ENCODE results near the gene GABRP.

Gene GABRP

DNA sequence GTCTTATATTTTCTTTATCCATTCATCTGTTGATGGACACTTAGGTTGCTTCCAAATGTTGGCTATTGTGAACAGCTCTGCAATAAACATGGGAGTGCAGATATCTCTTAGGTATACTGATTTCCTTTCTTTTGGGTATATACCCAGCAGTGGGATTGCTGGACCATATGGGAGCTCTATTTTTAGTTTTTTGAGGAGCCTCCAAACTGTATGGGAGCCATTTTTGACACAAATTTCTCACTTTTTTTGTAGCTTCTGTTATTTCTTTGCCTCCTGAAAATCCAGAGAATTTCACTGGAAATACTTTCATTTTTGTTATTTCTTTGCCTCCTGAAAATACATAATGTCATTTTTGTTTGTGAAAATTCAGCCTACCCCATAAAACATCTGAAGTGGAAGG is 63.3 kb downstream of the GABRP start:
- Histone ChIP-seq H3K36me3 (ENCODE audit: control insufficient read depth, low read length) (no peaks in the 10 kb centered on the region), H3K9me3 (ENCODE audit: control insufficient read depth, insufficient read depth, low read length) (no peaks in the 10 kb centered on the region), H3K79me2 (ENCODE audit: control insufficient read depth, low read length) (no peaks in the 10 kb centered on the region), H4K20me1 (ENCODE audit: control insufficient read depth, insufficient read depth, low read depth, low read length) (no peaks in the 10 kb centered on the region), H3K9me2 (replicated peaks; ENCODE audit: control insufficient read depth, low read length) (no peaks in the 10 kb centered on the region), H3K27me3 (ENCODE audit: control insufficient read depth, low read length) (no peaks in the 10 kb centered on the region), H3K4me2 (ENCODE audit: low read length) (no peak overlapping the region), H3F3A (ENCODE audit: control insufficient read depth, insufficient read depth) (no peaks in the 10 kb centered on the region), H3K4me3 (ENCODE audit: low read length) (no peak overlapping the region), H3K4me1 (ENCODE audit: control insufficient read depth, low read length) (no peaks in the 10 kb centered on the region), H3K27ac (ENCODE audit: low read depth, low read length) (no peak overlapping the region)
- TF ChIP-seq, protein P1, sequence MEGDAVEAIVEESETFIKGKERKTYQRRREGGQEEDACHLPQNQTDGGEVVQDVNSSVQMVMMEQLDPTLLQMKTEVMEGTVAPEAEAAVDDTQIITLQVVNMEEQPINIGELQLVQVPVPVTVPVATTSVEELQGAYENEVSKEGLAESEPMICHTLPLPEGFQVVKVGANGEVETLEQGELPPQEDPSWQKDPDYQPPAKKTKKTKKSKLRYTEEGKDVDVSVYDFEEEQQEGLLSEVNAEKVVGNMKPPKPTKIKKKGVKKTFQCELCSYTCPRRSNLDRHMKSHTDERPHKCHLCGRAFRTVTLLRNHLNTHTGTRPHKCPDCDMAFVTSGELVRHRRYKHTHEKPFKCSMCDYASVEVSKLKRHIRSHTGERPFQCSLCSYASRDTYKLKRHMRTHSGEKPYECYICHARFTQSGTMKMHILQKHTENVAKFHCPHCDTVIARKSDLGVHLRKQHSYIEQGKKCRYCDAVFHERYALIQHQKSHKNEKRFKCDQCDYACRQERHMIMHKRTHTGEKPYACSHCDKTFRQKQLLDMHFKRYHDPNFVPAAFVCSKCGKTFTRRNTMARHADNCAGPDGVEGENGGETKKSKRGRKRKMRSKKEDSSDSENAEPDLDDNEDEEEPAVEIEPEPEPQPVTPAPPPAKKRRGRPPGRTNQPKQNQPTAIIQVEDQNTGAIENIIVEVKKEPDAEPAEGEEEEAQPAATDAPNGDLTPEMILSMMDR (IDR thresholded peaks at IDR 0.05; ENCODE audit: low read depth, low read length, poor library complexity, severe bottlenecking) = no peak
- no peak for TF ChIP-seq EZH2phosphoT487 (IDR thresholded peaks at IDR 0.05; ENCODE audit: borderline replicate concordance, low read length)

GRCh38 chr5:170848033-170848432 is 64.5 kb downstream of the GABRP start:
- TF ChIP-seq EZH2phosphoT487 (IDR thresholded peaks at IDR 0.05; ENCODE audit: borderline replicate concordance, low read length) = no peak
- TF ChIP-seq, protein P1 (IDR thresholded peaks at IDR 0.05; ENCODE audit: low read depth, low read length, poor library complexity, severe bottlenecking) = no peak
- no peak overlapping the region for H3K4me2 ChIP-seq (ENCODE audit: low read length)
- no peaks in the 10 kb centered on the region for H4K20me1 ChIP-seq (ENCODE audit: control insufficient read depth, insufficient read depth, low read depth, low read length)
- H3K9me3 ChIP-seq (ENCODE audit: control insufficient read depth, insufficient read depth, low read length) = no peaks in the 10 kb centered on the region
- H3K79me2 ChIP-seq (ENCODE audit: control insufficient read depth, low read length) = no peaks in the 10 kb centered on the region
- H3K27ac ChIP-seq (ENCODE audit: low read depth, low read length) = no peak overlapping the region
- H3K36me3 ChIP-seq (ENCODE audit: control insufficient read depth, low read length) = no peaks in the 10 kb centered on the region
- no peaks in the 10 kb centered on the region for H3K9me2 ChIP-seq (replicated peaks; ENCODE audit: control insufficient read depth, low read length)
- no peaks in the 10 kb centered on the region for H3K27me3 ChIP-seq (ENCODE audit: control insufficient read depth, low read length)
- H3K4me1 ChIP-seq (ENCODE audit: control insufficient read depth, low read length) = no peaks in the 10 kb centered on the region
- no peak overlapping the region for H3K4me3 ChIP-seq (ENCODE audit: low read length)
- H3F3A ChIP-seq (ENCODE audit: control insufficient read depth, insufficient read depth) = no peaks in the 10 kb centered on the region

GRCh38 chr5:170849374-170849773 is 65.8 kb downstream of the GABRP start:
- H3K9me2 ChIP-seq (replicated peaks; ENCODE audit: control insufficient read depth, low read length) = no peaks in the 10 kb centered on the region

More at GRCh38 chr5:170849374-170849773, 65.8 kb downstream of the GABRP start:
- Histone ChIP-seq H3K79me2 (ENCODE audit: control insufficient read depth, low read length) (no peaks in the 10 kb centered on the region), H3K9me3 (ENCODE audit: control insufficient read depth, insufficient read depth, low read length) (no peaks in the 10 kb centered on the region), H3K36me3 (ENCODE audit: control insufficient read depth, low read length) (no peaks in the 10 kb centered on the region), H3K27ac (ENCODE audit: low read depth, low read length) (no peak overlapping the region), H3F3A (ENCODE audit: control insufficient read depth, insufficient read depth) (no peaks in the 10 kb centered on the region), H3K4me3 (ENCODE audit: low read length) (no peak overlapping the region), H3K4me2 (ENCODE audit: low read length) (no peak overlapping the region), H3K4me1 (ENCODE audit: control insufficient read depth, low read length) (no peaks in the 10 kb centered on the region), H3K27me3 (ENCODE audit: control insufficient read depth, low read length) (no peaks in the 10 kb centered on the region), H4K20me1 (ENCODE audit: control insufficient read depth, insufficient read depth, low read depth, low read length) (no peaks in the 10 kb centered on the region)
- no peak for TF ChIP-seq EZH2phosphoT487 (IDR thresholded peaks at IDR 0.05; ENCODE audit: borderline replicate concordance, low read length)
- TF ChIP-seq, protein P1 (IDR thresholded peaks at IDR 0.05; ENCODE audit: low read depth, low read length, poor library complexity, severe bottlenecking) = no peak

Measured in DOHH2 (cell line).